ENCODE results near the gene TIMP4. TPM values are rescaled to one million over a fixed set of nuclear protein-coding genes. Genes with fewer than 3 reads are reported as not detected.

The TIMP4 gene
- total RNA-seq, 3 donors from 2014 or later: 1.2 to 8.7 (median 3.6) TPM

- Histone ChIP-seq H3K36me3 (ENCODE audit: low read depth) (no peaks in the 10 kb centered on the region), H3K4me1 (ENCODE audit: low read depth) (no peaks in the 10 kb centered on the region), H3K9me3 (no peaks in the 10 kb centered on the region), H3K4me3 (no peak overlapping the region)
- TF ChIP-seq, protein P1, sequence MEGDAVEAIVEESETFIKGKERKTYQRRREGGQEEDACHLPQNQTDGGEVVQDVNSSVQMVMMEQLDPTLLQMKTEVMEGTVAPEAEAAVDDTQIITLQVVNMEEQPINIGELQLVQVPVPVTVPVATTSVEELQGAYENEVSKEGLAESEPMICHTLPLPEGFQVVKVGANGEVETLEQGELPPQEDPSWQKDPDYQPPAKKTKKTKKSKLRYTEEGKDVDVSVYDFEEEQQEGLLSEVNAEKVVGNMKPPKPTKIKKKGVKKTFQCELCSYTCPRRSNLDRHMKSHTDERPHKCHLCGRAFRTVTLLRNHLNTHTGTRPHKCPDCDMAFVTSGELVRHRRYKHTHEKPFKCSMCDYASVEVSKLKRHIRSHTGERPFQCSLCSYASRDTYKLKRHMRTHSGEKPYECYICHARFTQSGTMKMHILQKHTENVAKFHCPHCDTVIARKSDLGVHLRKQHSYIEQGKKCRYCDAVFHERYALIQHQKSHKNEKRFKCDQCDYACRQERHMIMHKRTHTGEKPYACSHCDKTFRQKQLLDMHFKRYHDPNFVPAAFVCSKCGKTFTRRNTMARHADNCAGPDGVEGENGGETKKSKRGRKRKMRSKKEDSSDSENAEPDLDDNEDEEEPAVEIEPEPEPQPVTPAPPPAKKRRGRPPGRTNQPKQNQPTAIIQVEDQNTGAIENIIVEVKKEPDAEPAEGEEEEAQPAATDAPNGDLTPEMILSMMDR (IDR thresholded peaks at IDR 0.05): no peak
- DNase-seq (no peak), ATAC-seq (no peak)
- intact Hi-C loops (cut with DNase I, micrococcal nuclease): no loop called here
Observed at GRCh38 chr3:12117473-12117872, 41.2 kb downstream of the TIMP4 start.

GRCh38 chr3:12116870-12117269 lies 41.8 kb downstream of the TIMP4 start:
- ATAC-seq (no peak), DNase-seq (no peak)
- Histone ChIP-seq H3K36me3 (ENCODE audit: low read depth) (no peaks in the 10 kb centered on the region), H3K9me3 (no peaks in the 10 kb centered on the region), H3K4me3 (no peak overlapping the region), H3K4me1 (ENCODE audit: low read depth) (no peaks in the 10 kb centered on the region)
- intact Hi-C loops (cut with DNase I, micrococcal nuclease): no loop called here
- TF ChIP-seq, protein P1 (IDR thresholded peaks at IDR 0.05): no peak

- DNase-seq (no peak), ATAC-seq (no peak)
- TF ChIP-seq, protein P1 (IDR thresholded peaks at IDR 0.05): no peak
- Histone ChIP-seq H3K36me3 (ENCODE audit: low read depth) (no peaks in the 10 kb centered on the region), H3K4me3 (no peak overlapping the region), H3K4me1 (ENCODE audit: low read depth) (no peaks in the 10 kb centered on the region), H3K9me3 (no peaks in the 10 kb centered on the region)
- intact Hi-C loops (cut with DNase I, micrococcal nuclease): no loop called here
Observed at GRCh38 chr3:12115849-12116248, 42.9 kb downstream of the TIMP4 start.

DNA sequence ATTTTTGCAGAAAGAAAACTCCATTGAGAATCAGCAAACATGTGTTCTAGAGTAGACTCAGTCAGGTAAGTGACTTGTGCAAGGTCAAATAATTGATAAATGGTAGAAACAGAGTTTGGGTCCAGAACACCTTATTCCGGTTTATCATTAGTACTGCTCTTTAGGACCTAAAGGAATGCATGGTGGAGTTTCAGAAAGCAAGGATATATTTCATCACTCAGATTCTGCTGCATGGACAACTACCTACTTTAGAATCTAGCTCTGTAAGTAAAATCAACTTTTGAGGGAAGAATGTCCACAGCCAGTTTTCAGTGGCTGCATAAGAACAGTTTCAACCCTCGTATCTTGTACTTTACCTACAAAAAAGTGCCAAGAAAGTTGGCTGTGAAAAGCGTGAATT lies 43.6 kb downstream of the TIMP4 start:
- H3K36me3 ChIP-seq (ENCODE audit: low read depth): no peaks in the 10 kb centered on the region
- no peaks in the 10 kb centered on the region for H3K4me1 ChIP-seq (ENCODE audit: low read depth)
- no peak overlapping the region for H3K4me3 ChIP-seq
- H3K9me3 ChIP-seq: no peaks in the 10 kb centered on the region
- no peak for DNase-seq
- no peak for ATAC-seq
- TF ChIP-seq, protein P1 (IDR thresholded peaks at IDR 0.05): no peak
- intact Hi-C loops (cut with DNase I, micrococcal nuclease): no loop called here

DNA sequence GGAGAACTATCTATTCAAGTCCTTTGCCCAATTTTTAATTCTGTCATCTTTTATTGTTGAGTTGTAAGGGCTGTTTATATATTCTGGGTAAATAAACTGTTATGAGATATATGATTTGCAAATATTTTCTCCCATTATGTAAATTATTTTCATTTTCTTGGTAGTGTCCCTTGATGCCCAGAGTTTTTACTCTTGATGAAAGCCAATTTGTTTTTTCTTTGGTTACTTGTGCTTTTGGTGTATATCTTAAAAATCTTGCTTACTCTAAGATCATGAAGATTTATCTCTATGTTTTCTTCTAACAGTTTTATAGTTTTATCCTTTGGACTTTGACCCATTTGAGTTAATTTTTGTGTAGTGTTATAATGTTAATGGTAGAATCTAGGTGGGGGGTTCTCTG lies 44.5 kb downstream of the TIMP4 start:
- H3K36me3 ChIP-seq (ENCODE audit: low read depth): no peaks in the 10 kb centered on the region
- DNase-seq (no peak), ATAC-seq (no peak)
- H3K4me3 ChIP-seq: no peak overlapping the region
- TF ChIP-seq, protein P1 (IDR thresholded peaks at IDR 0.05): no peak
- H3K9me3 ChIP-seq: no peaks in the 10 kb centered on the region
- no peaks in the 10 kb centered on the region for H3K4me1 ChIP-seq (ENCODE audit: low read depth)
- intact Hi-C loops (cut with DNase I, micrococcal nuclease): no loop called here

- Histone ChIP-seq H3K4me3 (no peak overlapping the region), H3K36me3 (ENCODE audit: low read depth) (no peaks in the 10 kb centered on the region), H3K9me3 (no peaks in the 10 kb centered on the region), H3K4me1 (ENCODE audit: low read depth) (no peaks in the 10 kb centered on the region)
- TF ChIP-seq, protein P1 (IDR thresholded peaks at IDR 0.05): no peak
- DNase-seq (no peak), ATAC-seq (no peak)
- intact Hi-C loops (cut with DNase I, micrococcal nuclease): no loop called here
Observed at GRCh38 chr3:12107071-12107713, 51.5 kb downstream of the TIMP4 start.

Data from mucosa of descending colon (tissue), 3 donors.